Mesenchymal stem cell (in vitro differentiated cells and primary cell): ENCODE results near the gene SSH2.

Source experiments
- DNase-seq: peaks from one replicate; pipeline ENCODE4 v3.0.0-alpha.2; 2013
- H2AFZ ChIP-seq: one replicate; pipeline ENCODE4 v1.6.1; 2013; ENCODE audit warnings: low read depth, mild to moderate bottlenecking, control low read depth, inconsistent platforms, low read length, moderate library complexity
- H2AK5ac ChIP-seq: 2 replicates; pipeline ENCODE4 v1.6.1; 2013; ENCODE audit warnings: low read length, moderate library complexity, mild to moderate bottlenecking, inconsistent platforms; ENCODE audit not compliant: severe bottlenecking
- H2BK120ac ChIP-seq: one replicate; pipeline ENCODE4 v1.6.1; 2013; ENCODE audit warnings: low read depth, mild to moderate bottlenecking, inconsistent platforms, low read length, moderate library complexity
- H2BK12ac ChIP-seq, 2 experiments: one replicate each; pipeline ENCODE4 v1.6.1; 2013; ENCODE audit warnings: inconsistent platforms in 2 of 2, low read length in 2 of 2, mild to moderate bottlenecking in 2 of 2, moderate library complexity in 2 of 2, control low read depth in 1 of 2
- H2BK15ac ChIP-seq: one replicate; pipeline ENCODE4 v1.6.1; 2013; ENCODE audit warnings: mild to moderate bottlenecking, low read depth, inconsistent platforms; ENCODE audit not compliant: poor library complexity, severe bottlenecking
- H2BK5ac ChIP-seq: 2 replicates; pipeline ENCODE4 v1.6.1; 2013; ENCODE audit warnings: low read depth, mild to moderate bottlenecking, low read length, control low read depth, inconsistent platforms; ENCODE audit not compliant: poor library complexity, severe bottlenecking
- H3K14ac ChIP-seq, 2 experiments: one replicate each; pipeline ENCODE4 v1.6.1; 2013; ENCODE audit warnings: inconsistent platforms in 2 of 2, low read length in 2 of 2, control low read depth in 1 of 2, mild to moderate bottlenecking in 1 of 2, moderate library complexity in 1 of 2
- H3K18ac ChIP-seq, 2 experiments: one replicate each; pipeline ENCODE4 v1.6.1; 2013; ENCODE audit warnings: inconsistent platforms in 2 of 2, low read length in 2 of 2, control low read depth in 1 of 2, low read depth in 1 of 2, mild to moderate bottlenecking in 1 of 2
- H3K23ac ChIP-seq, 2 experiments: one replicate each; pipeline ENCODE4 v1.6.1; 2013; ENCODE audit warnings: inconsistent platforms in 2 of 2, low read length in 2 of 2, mild to moderate bottlenecking in 2 of 2, moderate library complexity in 2 of 2, control low read depth in 1 of 2
- H3K27ac ChIP-seq: 2 replicates; pipeline ENCODE4 v1.5.1; 2013; ENCODE audit warnings: mild to moderate bottlenecking, moderate library complexity, low read length, control low read depth, inconsistent platforms; ENCODE audit not compliant: poor library complexity, severe bottlenecking
- H3K27me3 ChIP-seq, 2 experiments: 2 replicates each; pipeline versions ENCODE4 v1.6.1 to v1.7.0; 2013; ENCODE audit warnings: low read length in 2 of 2, mild to moderate bottlenecking in 2 of 2, moderate library complexity in 2 of 2, control low read depth in 1 of 2, inconsistent platforms in 1 of 2; ENCODE audit not compliant: control insufficient read depth in 1 of 2, insufficient read depth in 1 of 2
- H3K36me3 ChIP-seq, 2 experiments: 2 replicates each; pipeline versions ENCODE4 v1.6.1 to v1.7.0; 2013; ENCODE audit warnings: low read length in 2 of 2, control low read depth in 1 of 2, inconsistent platforms in 1 of 2, low read depth in 1 of 2, mild to moderate bottlenecking in 1 of 2; ENCODE audit not compliant: insufficient read depth in 2 of 2, control insufficient read depth in 1 of 2
- H3K4ac ChIP-seq, 2 experiments: one replicate each; pipeline ENCODE4 v1.6.1; 2013; ENCODE audit warnings: inconsistent platforms in 2 of 2, low read length in 2 of 2, mild to moderate bottlenecking in 2 of 2, moderate library complexity in 2 of 2, control low read depth in 1 of 2, low read depth in 1 of 2
- H3K4me1 ChIP-seq: 2 replicates; pipeline ENCODE4 v1.6.1; 2013; ENCODE audit warnings: low read depth, low read length, control low read depth; ENCODE audit not compliant: control insufficient read depth, insufficient read depth
- H3K4me2 ChIP-seq: 2 replicates; pipeline ENCODE4 v1.6.1; 2013; ENCODE audit warnings: low read length, mild to moderate bottlenecking, inconsistent platforms; ENCODE audit not compliant: poor library complexity, severe bottlenecking
- H3K4me3 ChIP-seq, 2 experiments: 2 replicates each; pipeline versions ENCODE4 v1.5.1 to v1.7.0; 2013; ENCODE audit warnings: low read length in 2 of 2, mild to moderate bottlenecking in 2 of 2, control low read depth in 1 of 2, low read depth in 1 of 2; ENCODE audit not compliant: insufficient read depth in 1 of 2
- H3K79me1 ChIP-seq: replicated peaks from 2 replicates; pipeline ENCODE4 v1.6.1; 2013; ENCODE audit warnings: mild to moderate bottlenecking, control low read depth, low read length, inconsistent platforms; ENCODE audit not compliant: poor library complexity, severe bottlenecking
- H3K9ac ChIP-seq: 2 replicates; pipeline ENCODE4 v1.7.0; 2013; ENCODE audit warnings: mild to moderate bottlenecking, low read length, moderate library complexity
- H3K9me3 ChIP-seq: 2 replicates; pipeline ENCODE4 v1.7.0; 2013; ENCODE audit warnings: mild to moderate bottlenecking, low read length; ENCODE audit not compliant: control insufficient read depth
- H4K8ac ChIP-seq: one replicate; pipeline ENCODE4 v1.6.1; 2013; ENCODE audit warnings: inconsistent platforms, mild to moderate bottlenecking, low read length, moderate library complexity
- H4K91ac ChIP-seq: one replicate; pipeline ENCODE4 v1.6.1; 2013; ENCODE audit warnings: mild to moderate bottlenecking, low read length, inconsistent platforms
- WGBS: methylation state at CpG from one replicate; pipeline ENCODE4 v1.1.7; 2013; ENCODE audit warnings: mixed read lengths; 5-methylcytosine and 5-hydroxymethylcytosine counted together

SSH2 gene

DNA sequence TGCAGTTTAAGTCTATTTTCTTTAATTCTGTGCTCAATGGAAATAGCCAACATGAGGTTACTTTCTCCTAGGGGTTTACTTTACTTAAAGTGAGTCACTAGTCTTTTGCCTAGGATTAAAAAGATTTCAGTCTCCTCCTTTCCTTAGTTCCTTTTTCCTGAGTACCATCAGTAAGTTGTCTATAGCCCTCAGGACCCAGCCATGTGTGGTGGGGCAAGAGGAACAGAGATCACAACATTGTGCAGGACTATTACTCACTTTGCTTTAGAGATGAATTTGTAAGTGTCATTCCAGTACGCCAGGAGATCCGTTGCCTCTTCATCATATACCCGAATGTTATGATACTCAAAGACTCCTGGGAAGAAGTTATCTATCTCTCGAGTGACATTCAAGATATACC lies 279.6 kb downstream of the SSH2 start:
- Histone ChIP-seq H3K79me1 (no peaks in the 10 kb centered on the region), H2BK15ac (no peak overlapping the region), H3K4me1 (no peaks in the 10 kb centered on the region), H3K4me3 (no peak overlapping the region), H2BK12ac (no peak overlapping the region), H3K36me3 (peaks cover 2 to 3% of the 10 kb centered on the region in 2 experiments), H3K14ac (no peak overlapping the region), H2BK5ac (no peak overlapping the region), H3K9ac (no peak overlapping the region), H2AK5ac (no peak overlapping the region), H2BK120ac (no peak overlapping the region), H3K27ac (no peak overlapping the region), H2AFZ (no peak overlapping the region), H4K91ac (no peak overlapping the region), H3K18ac (no peak overlapping the region), H3K4ac (no peak overlapping the region), H3K27me3 (no peaks in the 10 kb centered on the region), H3K23ac (no peak overlapping the region), H4K8ac (no peak overlapping the region), H3K4me2 (no peak overlapping the region), H3K9me3 (no peaks in the 10 kb centered on the region)
- no peak for DNase-seq
- 92% methylated on average over 4 of the region's 4 CpGs for WGBS

DNA sequence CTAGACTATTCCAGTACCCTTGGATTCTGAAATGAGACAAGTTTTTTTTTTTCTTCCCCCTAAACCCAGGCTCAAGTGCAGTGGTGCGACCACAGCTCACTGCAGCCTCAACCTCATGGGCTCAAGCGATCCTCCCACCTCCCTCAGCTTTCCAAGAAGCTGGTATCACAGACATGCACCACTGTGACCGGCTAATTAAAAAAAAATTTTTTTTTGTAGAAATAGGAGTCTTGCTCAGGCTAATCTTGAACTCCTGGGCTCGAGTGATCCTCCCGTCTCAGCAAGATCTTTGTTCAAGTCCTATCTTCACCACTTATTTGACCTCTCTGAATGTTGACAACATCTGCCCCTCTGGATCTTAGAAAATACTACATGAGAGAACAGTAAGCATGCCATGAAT lies 280.7 kb downstream of the SSH2 start:
- Histone ChIP-seq H3K18ac (no peak overlapping the region), H3K27me3 (no peaks in the 10 kb centered on the region), H3K23ac (no peak overlapping the region), H2AK5ac (no peak overlapping the region), H3K4ac (no peak overlapping the region), H2BK120ac (no peak overlapping the region), H4K8ac (no peak overlapping the region), H3K9ac (no peak overlapping the region), H3K4me1 (no peaks in the 10 kb centered on the region), H3K27ac (no peak overlapping the region), H3K79me1 (no peaks in the 10 kb centered on the region), H3K14ac (no peak overlapping the region), H3K36me3 (peaks cover 0 to 3% of the 10 kb centered on the region in 2 experiments), H2AFZ (no peak overlapping the region), H2BK5ac (no peak overlapping the region), H4K91ac (no peak overlapping the region), H3K4me2 (no peak overlapping the region), H2BK15ac (no peak overlapping the region), H3K9me3 (no peaks in the 10 kb centered on the region), H3K4me3 (no peak overlapping the region), H2BK12ac (no peak overlapping the region)
- no peak for DNase-seq
- 94% methylated on average over 4 of the region's 5 CpGs for WGBS

DNA sequence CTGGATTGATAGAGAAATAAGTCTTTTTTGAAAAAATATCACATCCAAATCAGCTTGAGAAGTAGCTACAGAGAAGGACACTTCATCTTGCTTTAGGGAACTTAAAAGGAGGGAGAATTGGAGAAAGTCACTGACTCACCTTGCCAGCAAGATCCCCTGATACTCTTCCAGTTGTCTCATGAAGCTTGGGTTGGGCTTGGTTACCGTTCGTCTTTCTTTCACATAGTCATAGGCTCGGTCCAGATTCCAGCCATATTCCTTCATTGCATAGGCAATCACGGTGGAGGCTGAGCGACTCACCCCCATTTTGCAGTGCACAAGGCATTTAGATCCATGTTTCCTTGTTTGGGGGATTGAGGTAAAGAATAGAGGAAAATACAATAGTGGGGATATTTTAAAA lies 282.0 kb downstream of the SSH2 start:
- Histone ChIP-seq H3K4ac (no peak overlapping the region), H3K9me3 (no peaks in the 10 kb centered on the region), H2AK5ac (no peak overlapping the region), H2BK120ac (no peak overlapping the region), H3K27ac (no peak overlapping the region), H2AFZ (no peak overlapping the region), H3K79me1 (peaks cover 3% of the 10 kb centered on the region), H3K27me3 (no peaks in the 10 kb centered on the region), H3K4me3 (no peak overlapping the region), H4K8ac (no peak overlapping the region), H3K4me1 (no peaks in the 10 kb centered on the region), H2BK12ac (no peak overlapping the region), H4K91ac (no peak overlapping the region), H3K36me3 (peaks cover 0 to 3% of the 10 kb centered on the region in 2 experiments), H3K4me2 (no peak overlapping the region), H2BK5ac (no peak overlapping the region), H3K18ac (no peak overlapping the region), H3K14ac (no peak overlapping the region), H3K9ac (no peak overlapping the region), H3K23ac (no peak overlapping the region), H2BK15ac (no peak overlapping the region)
- no peak for DNase-seq
- WGBS = 99% methylated on average over 5 of the region's 5 CpGs

DNA sequence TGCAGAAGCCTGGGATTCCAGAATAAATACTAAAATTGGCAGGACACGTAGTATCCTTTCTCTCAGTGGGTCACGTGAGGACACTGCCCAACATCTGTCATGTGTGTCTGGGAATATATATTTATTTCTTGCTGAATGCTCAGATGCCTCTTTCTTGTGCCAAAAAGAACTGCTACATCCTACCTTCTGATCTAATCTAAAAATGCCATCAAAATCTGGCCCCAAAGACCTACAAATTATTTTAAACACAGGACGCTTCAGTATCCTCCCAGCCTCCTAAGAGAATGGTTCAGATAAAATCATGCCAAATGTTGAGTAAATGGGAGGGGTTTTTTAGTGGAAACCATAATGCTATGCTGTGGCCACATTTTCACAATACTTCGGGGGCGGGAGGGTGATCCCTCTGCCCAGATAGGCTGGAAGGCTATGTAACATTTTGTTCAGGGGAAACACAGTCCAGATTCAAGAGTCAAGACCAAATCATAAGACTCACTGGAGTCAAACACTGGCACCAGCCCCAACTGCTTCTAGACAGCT lies 284.4 kb downstream of the SSH2 start:
- peaks cover 2% of the 10 kb centered on the region for H3K4me1 ChIP-seq
- 84% methylated on average over 5 of the region's 5 CpGs for WGBS
- DNase-seq = peak; percentile 53
- no peak overlapping the region for H2AK5ac ChIP-seq
- no peak overlapping the region for H3K4me2 ChIP-seq
- H3K4me3 ChIP-seq = peak overlapping the region in 1 of 2 experiments; percentile 59
- no peak overlapping the region for H2BK120ac ChIP-seq
- H2BK15ac ChIP-seq = no peak overlapping the region
- no peaks in the 10 kb centered on the region for H3K27me3 ChIP-seq
- H3K27ac ChIP-seq = no peak overlapping the region
- H3K23ac ChIP-seq = no peak overlapping the region
- no peak overlapping the region for H3K18ac ChIP-seq
- H3K14ac ChIP-seq = no peak overlapping the region
- H4K91ac ChIP-seq = no peak overlapping the region
- H2BK12ac ChIP-seq = no peak overlapping the region
- no peak overlapping the region for H4K8ac ChIP-seq
- no peaks in the 10 kb centered on the region for H3K9me3 ChIP-seq
- H3K79me1 ChIP-seq = peaks cover 3% of the 10 kb centered on the region
- H2AFZ ChIP-seq = no peak overlapping the region
- H3K36me3 ChIP-seq = peaks cover 0 to 3% of the 10 kb centered on the region in 2 experiments
- H3K9ac ChIP-seq = peak overlapping the region; percentile 83
- no peak overlapping the region for H3K4ac ChIP-seq
- no peak overlapping the region for H2BK5ac ChIP-seq
